Choroid plexus epithelial cell (primary cell): Measurements from ENCODE around the gene ZNRF3.

ENCODE experiments used
- DNase-seq: peaks from one replicate; pipeline ENCODE4 v3.0.0-alpha.2; 2010; ENCODE audit warnings: low read depth
- H3K4me3 ChIP-seq: 2 replicates; pipeline ENCODE4 v1.5.1; 2011; ENCODE audit warnings: low read depth, mild to moderate bottlenecking, control low read depth, low read length, moderate library complexity
- CTCF ChIP-seq: conservative IDR thresholded peaks from 2 replicates; pipeline ENCODE4 v1.5.1; 2011; ENCODE audit warnings: low read depth, mild to moderate bottlenecking, control low read depth, inconsistent platforms, low read length, moderate library complexity

ZNRF3 gene

GRCh38 chr22:28869736-28870135 lies 13.6 kb upstream of the ZNRF3 start:
- no peak overlapping the region for H3K4me3 ChIP-seq
- DNase-seq = no peak
- no peak for TF ChIP-seq CTCF

GRCh38 chr22:28873183-28873963 lies 10.0 kb upstream of the ZNRF3 start:
- H3K4me3 ChIP-seq = no peak overlapping the region
- no peak for TF ChIP-seq CTCF
- no peak for DNase-seq

- no peak for TF ChIP-seq CTCF
- no peak overlapping the region for H3K4me3 ChIP-seq
Measured at GRCh38 chr22:28874061-28874460, 9.3 kb upstream of the ZNRF3 start.

GRCh38 chr22:28874811-28875320 lies 8.5 kb upstream of the ZNRF3 start:
- no peak for DNase-seq
- no peak overlapping the region for H3K4me3 ChIP-seq
- no peak for TF ChIP-seq CTCF

More at GRCh38 chr22:28874061-28874460, 9.3 kb upstream of the ZNRF3 start:
- DNase-seq = no peak

- H3K4me3 ChIP-seq = peak overlapping the region; percentile 61
- peak; percentile 37 for DNase-seq
- TF ChIP-seq CTCF = no peak
Measured at GRCh38 chr22:28882545-28882877, 861 bp upstream of the ZNRF3 start.

- TF ChIP-seq CTCF = no peak
- no peak for DNase-seq
- H3K4me3 ChIP-seq = peak overlapping the region; percentile 60
Measured at GRCh38 chr22:28883657-28883916, 215 bp downstream of the ZNRF3 start.
